Fibroblast of gingiva (primary cell): ENCODE results near the gene NTM.

ENCODE experiments used
- DNase-seq: peaks from one replicate; pipeline ENCODE4 v3.0.0-alpha.2; 2011; ENCODE audit warnings: low read depth

Gene NTM

DNA sequence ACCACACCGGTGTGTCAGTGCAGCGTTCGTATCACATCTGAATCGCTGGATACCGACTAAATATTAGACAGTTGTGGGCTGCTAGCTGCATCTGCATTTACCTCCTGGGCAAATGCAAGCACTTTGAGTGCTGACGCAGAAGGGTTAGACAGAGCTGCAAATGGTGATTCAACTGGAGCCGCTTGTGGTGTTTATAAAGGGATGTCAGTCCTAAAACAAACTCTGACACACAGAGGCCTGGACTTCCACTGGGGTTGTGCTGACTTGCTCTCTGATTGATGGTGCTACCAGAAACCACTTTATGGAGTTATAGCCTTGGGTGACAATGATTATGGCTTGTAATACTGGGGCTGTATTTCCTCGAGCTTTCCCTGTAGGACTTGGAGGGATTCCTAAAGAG lies 374.4 kb downstream of the NTM start:
- DNase-seq, result peak; percentile 17

DNA sequence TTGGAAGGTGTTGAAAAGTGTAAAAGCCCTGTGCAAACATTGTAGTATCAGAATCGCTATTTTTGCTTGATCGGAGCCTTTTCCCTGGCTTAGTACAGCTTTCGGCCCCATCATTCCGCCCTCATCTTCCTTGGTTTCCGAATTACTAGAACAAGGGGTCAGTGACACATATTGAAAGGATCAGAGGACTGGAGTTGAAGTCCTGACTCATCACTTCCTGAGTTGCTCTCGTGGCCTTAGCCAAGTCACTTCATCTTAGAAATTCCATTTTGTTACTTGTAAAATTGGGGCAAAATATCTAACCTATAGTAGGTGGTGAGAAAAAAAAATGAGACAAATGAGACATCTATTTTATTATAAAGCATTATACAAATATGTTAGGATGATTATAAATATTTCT lies 375.0 kb downstream of the NTM start:
- DNase-seq, result peak; percentile 37

DNA sequence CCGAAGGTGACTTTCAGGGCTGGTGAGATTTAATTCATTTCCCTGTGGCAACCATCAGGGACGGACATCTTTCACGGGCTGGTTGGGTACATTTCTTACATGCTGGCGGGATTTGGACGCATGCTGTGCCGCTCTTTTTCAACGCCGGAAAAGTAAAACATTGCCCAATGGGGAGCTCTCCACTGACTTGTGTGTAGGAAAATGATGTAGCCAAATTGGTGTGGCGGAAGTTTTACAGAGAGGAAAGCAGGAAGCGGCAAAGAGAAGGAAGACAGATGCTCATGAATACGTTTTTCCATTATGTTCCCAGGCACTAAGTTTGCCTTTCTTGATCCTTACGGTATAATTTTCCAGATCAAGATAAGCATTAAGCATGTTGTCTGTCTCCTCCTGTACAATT lies 375.8 kb downstream of the NTM start:
- DNase-seq, result no peak

DNA sequence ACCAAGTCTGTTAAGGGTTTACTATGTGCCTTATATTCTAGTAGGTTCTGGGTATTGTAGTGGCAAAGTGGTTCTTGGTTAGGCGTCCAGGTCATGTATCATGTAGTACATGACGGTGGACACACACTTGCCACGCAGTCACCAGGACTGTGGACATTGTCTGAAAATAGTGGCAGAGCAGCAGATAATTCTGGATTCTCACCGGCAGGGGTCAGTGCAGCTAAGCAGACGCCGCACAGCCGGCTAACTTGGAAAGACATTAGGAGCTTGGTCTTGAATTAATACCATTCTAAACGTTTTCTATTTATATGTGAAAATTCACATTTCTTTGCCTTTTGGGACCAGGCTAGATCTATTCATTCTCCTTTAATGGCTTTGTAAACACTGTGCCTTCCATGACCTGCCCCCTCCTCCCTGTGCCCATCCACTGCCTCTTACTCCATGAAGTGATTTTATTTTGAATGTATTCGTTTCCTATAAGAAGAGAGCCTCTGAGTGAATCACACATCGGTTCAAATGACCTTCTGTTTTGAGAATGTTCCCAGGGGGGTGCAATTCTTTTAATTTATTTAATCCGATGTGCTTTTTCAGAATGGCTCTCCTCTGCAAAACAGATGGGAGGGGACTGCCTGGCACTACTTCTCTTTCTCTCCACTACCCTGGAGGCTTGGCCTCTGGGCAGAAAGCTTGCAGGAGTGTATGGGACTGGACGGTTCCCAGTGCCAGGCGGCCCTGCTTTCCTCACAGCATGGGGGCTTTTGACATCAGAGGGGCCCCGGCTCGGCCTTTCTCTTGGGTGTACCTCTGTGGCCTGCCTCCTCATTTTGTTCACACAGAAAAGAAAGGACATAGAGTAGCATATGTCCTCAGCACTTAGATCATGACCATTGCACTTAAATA lies 378.0 kb downstream of the NTM start:
- peak; percentile 67 for DNase-seq

DNA sequence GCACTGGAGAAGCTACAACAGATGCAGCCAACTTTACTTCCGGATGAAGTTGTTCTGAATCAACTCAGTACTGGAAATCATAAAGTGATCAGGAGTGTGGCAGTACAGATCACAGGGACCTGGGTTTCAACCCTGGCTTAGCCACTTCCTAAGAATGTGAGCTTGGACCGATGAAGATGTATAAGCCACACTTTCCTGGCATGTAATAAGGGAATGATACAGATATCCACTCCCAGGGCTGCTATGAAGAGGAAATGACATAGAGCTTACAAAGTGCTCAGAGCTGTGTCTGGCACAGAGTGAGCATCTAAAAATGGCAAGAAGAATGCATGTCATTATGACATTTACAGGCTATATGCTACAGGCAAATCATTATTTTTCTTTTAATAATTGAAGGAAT lies 378.7 kb downstream of the NTM start:
- peak; percentile 93 for DNase-seq

DNA sequence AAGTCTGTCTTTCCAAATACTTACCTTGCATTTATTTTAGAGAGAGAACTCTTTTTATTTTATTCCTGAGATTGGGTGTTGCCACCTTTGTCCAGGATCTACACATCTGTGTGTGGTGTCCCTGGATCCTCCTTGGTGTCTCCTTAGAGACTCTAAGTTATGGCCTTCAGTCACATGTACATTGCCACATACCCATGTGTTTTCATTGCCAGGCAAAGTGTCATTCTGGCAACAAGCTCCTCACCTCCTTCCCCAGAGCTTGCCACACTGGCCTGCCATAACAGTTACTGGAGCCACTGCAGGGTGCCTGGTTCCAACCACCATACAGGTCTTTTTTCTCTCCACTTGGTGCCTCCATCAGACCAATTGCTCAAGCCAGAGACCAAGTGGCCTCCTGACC lies 379.7 kb downstream of the NTM start:
- DNase-seq, result peak; percentile 47

DNA sequence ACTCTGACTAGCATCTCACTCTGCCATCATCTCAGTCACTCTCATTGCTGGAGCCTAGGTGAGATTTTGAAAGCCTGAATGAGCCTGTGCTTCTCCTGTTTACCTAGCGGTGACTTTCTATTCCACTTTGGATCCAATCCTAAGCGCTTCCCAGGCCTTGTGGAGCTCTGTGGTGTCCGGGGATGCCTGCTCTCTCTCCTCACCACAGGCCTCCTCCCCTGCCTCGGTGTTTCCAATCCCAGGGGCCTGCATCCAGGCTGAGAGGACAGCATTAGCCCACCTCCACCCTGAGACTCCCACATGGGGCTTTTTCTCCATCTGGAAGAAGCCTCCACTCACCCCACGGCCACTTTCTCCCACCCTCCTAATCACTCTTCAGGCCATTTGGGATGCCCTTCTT lies 380.3 kb downstream of the NTM start:
- no peak for DNase-seq

DNA sequence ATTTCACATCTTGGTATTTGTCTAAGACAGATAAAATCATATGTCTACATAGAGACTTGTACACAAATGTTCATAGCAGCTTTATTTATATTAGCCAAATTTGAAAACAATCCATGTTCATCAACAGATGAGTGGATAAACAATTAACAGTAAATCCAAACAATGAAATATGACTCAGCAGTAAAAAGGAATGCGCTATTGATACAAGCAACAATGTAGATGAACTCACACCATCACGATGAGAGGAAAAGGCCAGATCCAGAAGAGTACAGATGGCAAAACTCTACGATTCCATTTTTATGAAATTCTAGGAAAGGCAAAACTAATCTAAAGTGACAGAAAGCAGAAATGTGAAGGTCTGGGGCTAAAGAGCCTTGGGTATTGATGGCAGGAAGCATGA lies 384.3 kb downstream of the NTM start:
- DNase-seq, result peak; percentile 51

DNA sequence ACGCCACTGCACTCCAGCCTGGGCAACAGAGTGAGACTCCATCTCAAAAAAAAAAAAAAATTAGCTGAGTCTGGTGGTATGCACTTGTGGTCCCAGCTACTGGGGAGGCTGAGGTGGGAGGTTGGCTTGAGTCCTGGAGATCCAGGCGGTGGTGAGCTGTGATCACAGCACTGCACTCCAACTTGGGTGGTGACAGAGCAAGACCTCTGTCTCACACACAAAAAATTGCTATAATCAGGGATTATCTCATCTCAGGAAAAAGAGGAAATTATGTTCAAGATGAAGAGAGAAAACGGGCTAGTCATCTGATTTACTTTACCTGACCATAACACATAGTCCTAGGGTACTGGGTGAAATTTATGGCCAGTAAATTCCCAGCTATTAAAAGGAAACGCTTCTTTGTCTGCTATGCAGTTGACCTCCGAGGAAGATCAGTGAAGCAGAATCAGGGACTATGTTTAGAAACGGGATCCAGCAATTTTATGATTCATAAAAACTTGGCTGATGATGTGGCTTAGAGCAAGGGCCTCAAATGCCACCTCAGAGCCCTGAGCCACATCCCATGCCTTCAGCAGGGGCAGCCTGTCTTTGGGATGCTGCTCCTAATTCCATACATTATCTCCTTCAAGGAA lies 386.2 kb downstream of the NTM start:
- DNase-seq, result peak; percentile 57

DNA sequence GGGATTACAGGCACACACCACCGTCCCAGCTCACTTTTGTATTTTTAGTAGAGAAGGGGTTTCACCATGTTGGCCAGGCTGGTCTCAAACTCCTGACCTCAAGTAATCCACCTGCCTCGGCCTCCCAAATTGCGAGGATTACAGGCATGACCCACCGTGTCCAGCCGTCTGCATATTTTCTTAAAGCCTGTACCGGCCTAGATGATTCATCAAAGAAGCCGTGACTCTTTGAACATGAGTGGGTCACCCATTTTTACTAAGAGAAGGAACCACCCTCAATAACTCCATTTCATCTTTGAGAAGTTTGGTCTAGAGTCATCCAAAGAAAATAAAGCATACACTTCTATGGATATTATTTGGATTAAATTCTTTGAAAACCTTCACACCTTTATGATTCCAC lies 388.3 kb downstream of the NTM start:
- DNase-seq, result no peak

DNA sequence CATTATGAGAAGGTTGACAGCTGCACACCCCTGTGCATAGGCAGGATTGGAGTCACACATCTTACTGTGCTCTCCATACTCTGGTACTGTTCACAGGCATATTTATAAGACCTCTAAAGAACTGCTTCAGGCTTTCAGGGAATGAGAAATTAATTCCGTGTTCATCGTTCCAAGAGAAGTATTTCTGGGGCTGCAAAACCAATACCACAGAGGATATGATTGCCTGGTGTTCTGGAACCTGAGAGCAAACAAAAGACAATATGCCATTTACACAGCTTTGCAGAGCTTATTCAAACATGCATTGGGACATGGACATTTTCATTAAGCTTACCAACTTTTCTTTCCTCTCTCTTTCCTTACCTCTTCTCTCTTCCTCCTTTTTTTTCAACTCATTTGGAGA lies 388.7 kb downstream of the NTM start:
- no peak for DNase-seq

DNA sequence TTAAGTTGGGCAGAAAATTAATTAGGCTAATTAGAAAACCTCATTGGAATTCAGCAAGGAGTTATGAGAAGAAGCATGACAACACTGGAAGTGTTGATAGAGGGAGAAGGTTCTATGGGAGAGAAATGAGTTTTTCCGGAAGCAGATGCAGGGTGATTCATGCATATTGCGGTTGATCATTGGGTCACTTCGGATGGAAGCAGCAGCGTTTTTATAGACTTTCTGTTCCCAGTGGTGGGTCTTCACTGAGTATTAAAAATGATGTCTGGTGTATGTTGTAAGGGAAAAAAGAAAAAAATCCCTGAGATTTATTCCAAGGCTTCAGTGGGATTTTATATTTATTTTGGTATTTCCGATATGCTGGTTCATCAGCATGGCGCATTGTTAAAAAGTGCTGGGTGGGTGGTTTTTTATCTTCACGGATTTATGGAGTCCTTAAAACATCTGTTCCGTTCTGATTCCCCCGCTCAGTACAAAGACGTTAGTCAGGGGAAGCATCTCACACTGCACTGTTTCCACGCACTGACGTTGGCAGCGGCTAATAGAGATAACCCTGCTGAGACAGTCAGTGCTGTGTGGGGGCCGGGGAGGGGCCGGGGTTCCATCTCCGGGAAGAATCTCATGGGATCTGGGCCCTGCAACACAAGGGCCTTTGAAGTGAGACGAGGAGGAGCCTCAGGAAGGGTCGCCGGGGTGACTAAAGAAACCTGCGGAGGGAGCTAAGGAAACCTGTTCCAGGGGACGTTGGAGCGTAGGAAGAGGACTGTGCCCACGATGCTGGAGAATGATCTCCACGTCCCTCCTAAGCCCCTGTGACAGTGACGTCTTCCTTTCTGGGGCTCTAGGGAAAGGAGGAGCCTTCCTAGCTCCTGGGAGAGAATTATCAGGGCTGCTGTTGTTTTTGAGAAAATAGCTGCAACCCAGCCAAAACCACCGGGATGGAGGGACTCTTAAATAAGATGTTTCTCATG lies 390.0 kb downstream of the NTM start:
- no peak for DNase-seq

DNA sequence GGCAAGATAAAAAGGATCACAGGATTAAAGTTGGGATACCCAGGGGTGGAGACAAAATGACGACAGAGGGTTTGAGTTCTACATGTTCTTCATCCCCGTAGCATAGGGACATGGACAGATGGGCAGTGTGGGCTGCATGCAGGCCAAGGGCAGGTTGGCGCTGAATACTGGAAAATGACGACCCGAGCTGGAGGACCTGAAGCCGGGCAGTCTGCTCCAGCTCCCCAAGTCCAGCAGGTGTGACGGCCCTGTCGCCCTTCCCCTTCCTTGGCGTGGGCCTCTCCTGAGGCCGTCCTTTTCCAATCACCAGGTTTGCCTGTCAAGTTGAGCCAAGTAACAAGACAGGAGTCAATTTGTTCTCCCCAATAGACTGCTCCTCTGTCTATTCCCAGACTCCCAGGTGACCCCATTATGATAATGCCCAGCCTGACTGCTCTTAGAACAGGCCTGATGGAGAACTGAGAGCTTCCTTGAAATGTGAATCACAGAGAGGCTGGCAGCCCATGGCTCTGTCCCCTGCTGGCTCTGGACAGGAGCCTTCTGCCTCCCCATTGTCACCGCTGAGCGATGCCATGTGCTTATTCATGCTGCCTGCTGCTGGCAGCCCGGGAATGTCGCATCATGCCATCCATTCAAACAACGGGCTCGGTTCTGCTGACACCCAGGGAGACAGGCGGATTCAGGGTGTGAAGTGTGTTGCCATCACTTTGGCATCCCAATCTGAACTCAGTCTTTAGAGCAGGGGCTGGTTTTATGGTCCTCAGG lies 392.1 kb downstream of the NTM start:
- no peak for DNase-seq

DNA sequence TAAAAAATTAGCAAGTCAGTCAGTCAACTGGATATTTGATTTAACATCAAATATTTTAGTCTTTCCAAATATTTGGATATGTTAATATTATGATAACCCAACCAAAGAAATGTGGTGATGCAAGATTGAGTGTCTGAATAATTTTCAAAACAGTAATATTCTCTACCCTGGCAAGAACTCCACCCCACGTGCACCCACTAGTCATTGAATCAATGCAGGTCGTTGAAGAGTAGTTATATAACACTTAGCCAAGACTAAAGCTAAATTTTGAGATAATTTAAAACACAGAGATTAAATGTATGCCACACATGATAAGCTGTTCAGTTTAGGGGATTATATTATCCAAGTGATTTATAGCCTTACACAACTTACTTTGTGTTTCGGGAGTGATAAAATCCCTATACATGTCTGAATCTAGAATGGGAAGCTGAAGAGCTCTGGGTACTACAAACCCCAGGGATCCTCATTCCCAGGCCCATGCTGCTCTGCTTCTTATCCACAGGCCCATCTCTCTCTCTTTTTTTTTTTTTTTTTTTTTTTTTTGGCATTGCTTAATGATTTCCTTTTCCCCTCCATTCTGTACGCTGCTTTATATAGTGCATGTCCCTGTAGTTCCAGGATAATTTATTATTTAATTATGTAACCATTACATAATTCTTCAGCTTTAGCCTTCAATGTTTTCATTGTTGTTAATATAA lies 392.9 kb downstream of the NTM start:
- peak; percentile 28 for DNase-seq

DNA sequence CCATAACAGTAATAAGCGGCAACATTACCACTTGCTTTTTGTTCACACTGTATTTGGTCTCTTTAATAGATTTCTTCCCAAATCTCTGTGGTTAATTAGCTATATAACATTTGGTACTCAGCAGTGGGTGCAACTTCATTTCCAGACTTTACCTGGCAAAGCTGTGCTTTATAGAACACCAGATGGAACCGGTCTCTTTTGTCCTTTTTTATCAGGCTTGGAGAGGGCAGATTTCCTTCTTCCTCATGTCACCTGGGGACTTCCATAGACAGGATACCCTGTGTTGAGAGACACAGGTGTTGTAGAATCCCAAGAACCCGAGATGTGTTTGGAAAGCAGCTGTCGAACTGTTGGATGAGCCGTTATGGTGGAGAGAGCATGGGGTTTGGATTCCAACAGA lies 393.7 kb downstream of the NTM start:
- no peak for DNase-seq

DNA sequence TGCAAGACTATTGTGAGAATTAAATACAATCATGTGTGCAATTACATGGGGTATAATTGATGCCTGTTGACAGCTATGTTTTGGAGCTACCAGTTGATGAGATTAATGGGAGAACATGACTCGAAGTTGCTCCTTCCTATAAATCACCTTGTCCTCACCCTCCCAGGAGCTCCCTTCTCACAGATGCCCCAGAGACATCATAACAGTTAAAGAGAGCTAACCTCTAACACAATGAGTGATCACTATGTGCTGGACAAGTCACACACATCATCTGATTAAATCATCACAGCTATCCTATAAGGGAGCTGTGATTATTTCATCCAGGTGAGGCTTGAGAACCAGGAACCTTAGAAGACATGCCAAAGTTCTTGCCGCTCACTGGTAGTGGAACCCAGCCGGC lies 394.2 kb downstream of the NTM start:
- no peak for DNase-seq

DNA sequence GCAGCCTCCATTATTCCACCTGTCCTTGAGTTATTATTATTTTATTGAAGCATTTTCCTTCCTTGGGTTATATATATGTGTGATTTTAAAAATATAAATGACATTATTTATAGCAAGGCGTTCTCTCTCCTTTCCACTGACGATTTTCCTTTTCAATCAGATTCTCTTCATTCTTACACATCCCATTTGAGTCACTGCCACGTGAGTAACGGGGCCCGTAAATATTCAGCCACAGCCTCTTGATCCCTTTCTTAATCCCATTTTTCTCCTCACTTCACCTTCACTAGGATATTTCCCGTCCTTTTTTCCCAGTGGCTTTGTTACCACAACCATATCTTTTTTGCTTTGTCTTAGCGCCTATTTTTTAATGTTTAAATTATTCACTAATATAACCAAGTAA lies 396.2 kb downstream of the NTM start:
- DNase-seq, result no peak

DNA sequence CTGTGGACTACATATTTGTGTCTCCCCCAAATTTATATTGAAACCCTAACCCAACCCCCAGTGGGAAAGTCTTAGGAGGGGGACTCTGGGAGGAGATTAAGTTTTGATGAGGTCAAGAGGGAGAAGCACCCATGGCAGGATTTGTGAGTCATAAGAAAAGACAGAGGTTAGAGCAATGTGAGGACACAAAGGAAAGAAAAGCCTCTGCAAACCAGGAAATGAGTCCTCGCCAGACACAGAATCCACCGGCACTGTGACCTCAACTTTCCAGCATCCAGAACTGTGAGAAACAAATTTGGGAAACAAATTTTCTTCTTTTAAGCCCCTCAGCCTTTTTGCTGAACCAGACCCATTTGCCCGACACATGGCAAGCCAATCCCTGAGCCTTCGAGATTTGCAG lies 397.0 kb downstream of the NTM start:
- DNase-seq, result no peak

DNA sequence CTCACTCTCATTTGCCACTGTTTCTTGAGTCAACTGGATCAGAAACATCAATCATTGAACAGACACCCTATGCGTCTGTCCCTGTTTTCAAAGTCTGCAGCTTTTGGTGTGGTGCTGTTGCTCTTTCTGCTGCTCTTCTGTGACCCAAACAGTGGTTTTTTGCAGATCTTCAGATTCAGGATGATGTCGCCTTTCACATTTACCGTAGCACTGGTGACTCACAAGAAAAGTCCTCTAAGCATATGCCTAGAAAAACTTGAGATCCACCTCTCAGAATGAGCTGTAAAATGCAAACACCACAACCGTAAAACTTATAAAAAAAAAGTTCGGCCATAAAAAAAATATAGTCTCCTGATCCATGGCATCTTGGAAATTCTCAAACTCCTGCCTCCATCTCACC lies 400.4 kb downstream of the NTM start:
- no peak for DNase-seq

DNA sequence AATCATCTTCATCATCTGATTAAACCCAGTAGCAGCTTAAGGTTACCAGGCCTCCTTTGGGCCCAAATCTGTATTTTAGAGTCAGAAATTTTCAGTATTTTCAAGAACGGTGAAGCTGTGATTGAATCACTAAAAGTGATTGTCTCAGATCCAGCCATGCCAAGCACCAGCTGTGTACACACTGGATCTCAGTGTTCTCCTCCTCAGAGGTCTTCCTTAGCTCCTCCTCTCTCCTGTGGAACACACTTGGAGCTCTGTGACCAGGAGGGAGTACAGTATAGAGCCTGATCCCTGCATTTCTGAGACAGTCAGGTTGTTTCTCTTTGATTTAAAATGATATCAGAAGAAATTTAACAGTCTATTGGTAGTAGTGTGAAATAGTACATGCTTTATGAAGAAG lies 401.1 kb downstream of the NTM start:
- no peak for DNase-seq

DNA sequence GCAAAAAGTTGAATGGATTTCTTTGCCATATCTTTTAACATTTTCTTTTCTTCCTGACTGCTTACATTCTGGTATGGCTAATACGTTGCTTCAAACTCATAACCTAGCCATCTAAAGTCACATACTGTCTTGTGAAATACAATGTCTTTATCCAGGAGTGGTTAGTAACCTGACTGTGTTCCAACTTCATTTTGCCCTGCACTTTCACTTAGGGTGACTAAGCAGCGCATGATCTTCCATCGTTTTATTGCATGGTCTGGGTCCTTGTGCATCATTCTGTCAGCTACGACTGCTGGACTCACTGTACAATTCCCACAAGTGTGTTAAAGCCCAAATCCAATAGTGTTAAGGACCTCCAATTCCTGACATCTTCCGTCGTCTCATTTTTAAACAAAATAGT lies 403.2 kb downstream of the NTM start:
- DNase-seq, result no peak
